ENCODE results near the gene FAM221A. TPM values are rescaled to one million over a fixed set of nuclear protein-coding genes. Genes with fewer than 3 reads are reported as not detected.

Gene FAM221A
- total RNA-seq, 1 donor from 2014 or later, result 8.2 TPM

DNA sequence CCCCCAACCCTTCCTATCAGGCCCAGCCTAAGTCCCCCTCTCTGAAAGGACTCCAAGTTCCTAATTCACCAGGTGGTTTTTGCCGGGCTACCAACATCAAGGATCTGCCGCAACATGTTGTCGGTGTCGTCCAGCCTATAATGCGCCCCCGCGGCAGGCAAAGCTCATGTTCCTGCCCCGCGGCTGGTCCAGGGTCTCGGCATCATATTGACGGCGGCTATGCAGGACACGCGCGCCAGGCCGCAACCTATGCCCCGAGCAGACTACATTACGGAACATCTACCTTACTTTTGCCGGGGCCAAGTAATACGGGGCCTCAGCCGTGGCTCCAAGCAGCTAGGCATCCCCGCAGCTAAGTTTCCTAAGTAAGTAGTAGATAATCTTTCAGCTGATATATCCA, 24.6 kb upstream of the FAM221A start:
- peaks cover 19% of the 10 kb centered on the region for H3K9me3 Mint-ChIP-seq
- H3K27ac Mint-ChIP-seq, result no peak overlapping the region
- DNase-seq (ENCODE audit: extremely low spot score, unreplicated experiment), result no peak
- TF ChIP-seq, protein P1, sequence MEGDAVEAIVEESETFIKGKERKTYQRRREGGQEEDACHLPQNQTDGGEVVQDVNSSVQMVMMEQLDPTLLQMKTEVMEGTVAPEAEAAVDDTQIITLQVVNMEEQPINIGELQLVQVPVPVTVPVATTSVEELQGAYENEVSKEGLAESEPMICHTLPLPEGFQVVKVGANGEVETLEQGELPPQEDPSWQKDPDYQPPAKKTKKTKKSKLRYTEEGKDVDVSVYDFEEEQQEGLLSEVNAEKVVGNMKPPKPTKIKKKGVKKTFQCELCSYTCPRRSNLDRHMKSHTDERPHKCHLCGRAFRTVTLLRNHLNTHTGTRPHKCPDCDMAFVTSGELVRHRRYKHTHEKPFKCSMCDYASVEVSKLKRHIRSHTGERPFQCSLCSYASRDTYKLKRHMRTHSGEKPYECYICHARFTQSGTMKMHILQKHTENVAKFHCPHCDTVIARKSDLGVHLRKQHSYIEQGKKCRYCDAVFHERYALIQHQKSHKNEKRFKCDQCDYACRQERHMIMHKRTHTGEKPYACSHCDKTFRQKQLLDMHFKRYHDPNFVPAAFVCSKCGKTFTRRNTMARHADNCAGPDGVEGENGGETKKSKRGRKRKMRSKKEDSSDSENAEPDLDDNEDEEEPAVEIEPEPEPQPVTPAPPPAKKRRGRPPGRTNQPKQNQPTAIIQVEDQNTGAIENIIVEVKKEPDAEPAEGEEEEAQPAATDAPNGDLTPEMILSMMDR (conservative IDR thresholded peaks at IDR 0.05), result no peak
- no peaks in the 10 kb centered on the region for H3K4me1 Mint-ChIP-seq (ENCODE audit: unreplicated experiment)
- H3K36me3 Mint-ChIP-seq, result peaks cover 3% of the 10 kb centered on the region
- H3K4me3 Mint-ChIP-seq, result no peak overlapping the region
- H3K27me3 Mint-ChIP-seq, result no peaks in the 10 kb centered on the region

DNA sequence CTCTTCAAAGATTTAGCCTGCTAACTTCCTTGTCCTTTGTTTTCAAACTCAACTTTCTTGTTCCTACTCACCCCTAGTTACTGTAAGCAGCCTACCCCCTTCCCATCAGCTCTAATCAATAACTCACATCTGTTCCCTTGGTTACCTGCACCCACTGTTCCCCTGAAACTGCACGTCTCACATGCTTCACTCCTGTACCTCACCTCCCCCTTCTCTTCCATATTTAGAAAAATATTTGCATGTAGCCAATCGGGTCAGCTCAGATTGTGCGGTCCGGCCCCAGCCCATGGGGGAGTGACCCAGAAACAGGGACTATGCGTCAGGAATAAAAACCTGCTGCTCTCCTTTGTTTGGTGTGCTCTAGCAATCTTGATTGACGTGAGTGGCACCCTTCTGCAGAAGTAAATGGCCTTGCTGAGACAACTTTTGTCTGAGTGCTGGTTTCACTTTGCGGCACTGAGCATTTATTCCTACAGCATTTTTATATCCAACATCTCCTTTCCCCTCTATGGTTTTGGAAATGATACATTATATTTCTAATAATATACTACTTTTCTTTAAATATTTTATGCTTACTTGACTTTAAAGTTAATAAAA, 21.1 kb upstream of the FAM221A start:
- no peak for DNase-seq (ENCODE audit: extremely low spot score, unreplicated experiment)
- Mint-ChIP-seq H3K27me3 (no peaks in the 10 kb centered on the region), H3K4me1 (ENCODE audit: unreplicated experiment) (peaks cover 5% of the 10 kb centered on the region), H3K36me3 (no peaks in the 10 kb centered on the region), H3K4me3 (no peak overlapping the region), H3K27ac (no peak overlapping the region), H3K9me3 (peaks cover 14% of the 10 kb centered on the region)
- TF ChIP-seq, protein P1 (conservative IDR thresholded peaks at IDR 0.05), result no peak

DNA sequence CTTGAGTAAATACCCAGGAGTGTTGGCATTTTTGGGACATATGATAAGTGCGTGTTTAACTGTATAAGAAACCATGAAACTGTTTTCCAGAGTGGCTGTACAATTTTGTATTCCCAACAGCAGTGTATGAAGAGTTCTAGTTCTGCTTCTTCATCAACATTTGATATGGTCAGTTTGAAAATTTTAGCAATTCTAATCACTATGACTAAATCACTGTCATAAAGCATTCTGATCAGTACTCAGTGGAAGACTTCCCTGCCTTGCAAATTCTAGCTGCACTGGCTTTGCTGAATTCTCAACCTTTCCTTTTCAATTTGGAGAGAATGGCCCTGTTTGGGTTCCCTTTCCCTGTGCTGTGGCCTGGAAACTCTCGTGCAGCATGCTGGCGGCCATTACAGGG, 18.6 kb upstream of the FAM221A start:
- Mint-ChIP-seq H3K36me3 (no peaks in the 10 kb centered on the region), H3K27ac (peak overlapping the region; percentile 21), H3K9me3 (peaks cover 7% of the 10 kb centered on the region), H3K27me3 (no peaks in the 10 kb centered on the region), H3K4me1 (ENCODE audit: unreplicated experiment) (peaks cover 5% of the 10 kb centered on the region), H3K4me3 (no peak overlapping the region)
- DNase-seq (ENCODE audit: extremely low spot score, unreplicated experiment), result no peak
- TF ChIP-seq, protein P1 (conservative IDR thresholded peaks at IDR 0.05), result no peak

DNA sequence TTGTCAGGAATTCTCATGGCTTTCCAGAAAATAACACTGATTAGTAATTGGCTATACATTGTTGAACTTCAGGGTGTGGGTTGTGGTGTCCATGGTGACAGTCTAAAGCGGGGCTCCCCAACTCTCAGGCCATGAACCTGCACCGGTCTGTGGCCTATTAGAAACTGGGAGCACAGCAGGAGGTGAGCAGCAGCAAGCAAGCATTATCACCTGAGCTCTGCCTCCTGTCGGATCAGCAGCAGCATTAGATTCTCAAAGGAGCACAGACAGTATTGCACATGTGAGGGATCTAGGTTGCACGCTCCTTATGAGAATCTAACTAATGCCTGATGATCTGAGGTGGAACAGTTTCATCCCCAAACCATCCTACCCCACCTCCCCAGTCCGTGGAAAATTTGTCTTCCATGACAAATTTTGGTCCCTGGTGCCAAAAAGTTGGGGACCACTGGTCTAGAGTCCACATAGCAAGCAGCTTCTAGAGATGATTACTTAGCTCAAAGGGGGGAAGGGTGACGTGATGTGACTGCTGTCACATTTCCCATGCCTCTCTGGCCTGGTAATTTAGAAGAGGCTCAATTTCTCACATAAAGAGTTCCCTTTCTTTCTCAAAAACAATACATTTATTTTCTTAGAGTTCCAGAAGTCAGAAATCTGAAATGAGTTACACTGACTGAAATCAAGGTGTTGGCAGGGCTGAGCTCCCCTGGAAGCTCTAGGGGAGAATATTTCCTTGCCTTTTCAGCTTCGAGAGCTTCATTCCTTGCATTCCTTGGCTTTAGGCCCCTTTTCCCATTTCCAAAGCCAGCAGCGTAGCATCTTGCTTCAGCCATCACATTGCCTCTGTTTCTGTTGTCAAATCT, 17.6 kb upstream of the FAM221A start:
- DNase-seq (ENCODE audit: extremely low spot score, unreplicated experiment), result no peak
- Mint-ChIP-seq H3K36me3 (no peaks in the 10 kb centered on the region), H3K27ac (no peak overlapping the region), H3K4me3 (no peak overlapping the region), H3K9me3 (peaks cover 7% of the 10 kb centered on the region), H3K4me1 (ENCODE audit: unreplicated experiment) (peaks cover 5% of the 10 kb centered on the region), H3K27me3 (no peaks in the 10 kb centered on the region)
- TF ChIP-seq, protein P1 (conservative IDR thresholded peaks at IDR 0.05), result no peak

DNA sequence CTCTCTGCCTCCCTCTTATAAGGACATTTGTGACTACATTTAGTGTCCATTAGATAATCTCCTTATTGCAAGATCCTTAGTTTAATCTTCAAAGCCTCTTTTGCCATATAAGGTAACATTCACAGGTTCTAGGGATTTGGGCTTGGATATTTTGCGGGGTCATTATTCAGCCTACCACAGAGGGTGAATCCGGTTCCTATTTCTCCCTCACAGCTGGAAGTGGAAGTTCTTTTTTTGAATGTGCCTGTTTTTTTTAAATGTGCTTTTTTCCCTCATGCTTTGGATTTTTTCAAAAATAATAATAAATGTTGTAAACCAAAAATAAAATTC, 17.1 kb upstream of the FAM221A start:
- H3K4me3 Mint-ChIP-seq, result no peak overlapping the region
- DNase-seq (ENCODE audit: extremely low spot score, unreplicated experiment), result no peak
- TF ChIP-seq, protein P1 (conservative IDR thresholded peaks at IDR 0.05), result no peak
- no peaks in the 10 kb centered on the region for H3K27me3 Mint-ChIP-seq
- peaks cover 5% of the 10 kb centered on the region for H3K4me1 Mint-ChIP-seq (ENCODE audit: unreplicated experiment)
- no peaks in the 10 kb centered on the region for H3K36me3 Mint-ChIP-seq
- H3K9me3 Mint-ChIP-seq, result peaks cover 7% of the 10 kb centered on the region
- H3K27ac Mint-ChIP-seq, result no peak overlapping the region
